ENCODE results near the gene FCHSD1. TPM values are rescaled to one million over a fixed set of nuclear protein-coding genes. Genes with fewer than 3 reads are reported as not detected.
A peak's percentile ranks its signal among the peaks of the same experiment; 100 is the strongest.

The FCHSD1 gene
- total and polyA plus RNA-seq, 2 of the 4 experiments (the other 2 are of a cell fraction): 33.2 to 62.1 TPM

GRCh38 chr5:141654298-141654697, 3.1 kb upstream of the FCHSD1 start:
- H2BK5ac ChIP-seq (ENCODE audit: low read depth, low read length, poor library complexity, severe bottlenecking): peak overlapping the region; percentile 82
- H3K4me1 ChIP-seq (ENCODE audit: control insufficient read depth, insufficient read depth, low read length): peaks cover 18% of the 10 kb centered on the region
- in situ Hi-C loops (cut with MboI; ENCODE audit: low sequenced_read_pairs) (no loop called here), intact Hi-C loops (cut with micrococcal nuclease) (no loop called here), dilution Hi-C loops (cut with HindIII; ENCODE audit: low sequenced_read_pairs, unreplicated experiment) (no loop called here)
- H2AK5ac ChIP-seq (ENCODE audit: low read depth, low read length): peak overlapping the region; percentile 93
- peak overlapping the region; percentile 77 for H3K14ac ChIP-seq (replicated peaks; ENCODE audit: low read depth, low read length)
- peak overlapping the region; percentile 92 for H2AK9ac ChIP-seq (replicated peaks; ENCODE audit: low read depth, low read length, poor library complexity)
- WGBS, 2 experiments (ENCODE audit: extremely low coverage in 2 of 2, insufficient read length in 1 of 2): no CpG with 5 or more reads among the region's 2 CpGs
- peak; percentile 16; the same call in 1 of the 2 replicates for TF ChIP-seq MAFK (IDR thresholded peaks at IDR 0.05; ENCODE audit: low read depth, low read length)
- TF ChIP-seq BHLHE40 (IDR thresholded peaks at IDR 0.05; ENCODE audit: low read depth, low read length): no peak
- TF ChIP-seq RCOR1 (IDR thresholded peaks at IDR 0.05; ENCODE audit: insufficient replicate concordance, low read length): peak; percentile 53
- no peak for TF ChIP-seq SMC3 (IDR thresholded peaks at IDR 0.05; ENCODE audit: low read depth, low read length)
- no peak for TF ChIP-seq NFE2L2 (IDR thresholded peaks at IDR 0.05; ENCODE audit: low read depth, low read length)
- no peak for TF ChIP-seq POLR2A (IDR thresholded peaks at IDR 0.05; ENCODE audit: low read depth, low read length)
- H3K27me3 ChIP-seq (ENCODE audit: control insufficient read depth, insufficient read depth, low read length): no peaks in the 10 kb centered on the region
- H3K23ac ChIP-seq (ENCODE audit: low read depth, low read length): peak overlapping the region; percentile 35; the same call in 1 of the 2 replicates
- peak overlapping the region; percentile 50; the same call in 1 of the 2 replicates for H2BK20ac ChIP-seq (ENCODE audit: low read depth, low read length)
- H3K4ac ChIP-seq (ENCODE audit: low read depth, low read length): peak overlapping the region; percentile 88
- no peak overlapping the region for H3K9ac ChIP-seq (ENCODE audit: low read depth, low read length)
- peak overlapping the region; percentile 36 for H3K27ac ChIP-seq (ENCODE audit: insufficient read depth, low read length)
- peak overlapping the region; percentile 74 for H4K91ac ChIP-seq (ENCODE audit: insufficient read depth, low read depth, low read length)
- DNase-seq: peak; percentile 91
- BruUV-seq (replicated peaks): no TSS peak
- H3K18ac ChIP-seq (ENCODE audit: low read depth, low read length): peak overlapping the region; percentile 21; the same call in 1 of the 2 replicates
- peak overlapping the region; percentile 86 for H2BK120ac ChIP-seq (ENCODE audit: low read depth, low read length)
- peaks cover 3% of the 10 kb centered on the region; the same call in 1 of the 2 replicates for H4K20me1 ChIP-seq (ENCODE audit: insufficient read depth, low read length)
- H4K5ac ChIP-seq (ENCODE audit: low read depth, low read length): peak overlapping the region; percentile 56; the same call in 1 of the 2 replicates
- peak overlapping the region; percentile 7 to 87; a peak in 3 of 4 replicates for H4K8ac ChIP-seq (ENCODE audit: low read depth in 2 of 2, low read length in 2 of 2)
- H3K4me2 ChIP-seq (ENCODE audit: low read depth, low read length): no peak overlapping the region; the same call in 1 of the 2 replicates
- H3K4me3 ChIP-seq (ENCODE audit: insufficient read depth, low read depth, low read length): no peak overlapping the region
- peak overlapping the region; percentile 85; the same call in 1 of the 3 replicates for H2BK15ac ChIP-seq (ENCODE audit: low read depth, low read length)
- H3K9me1 ChIP-seq (ENCODE audit: insufficient read depth, low read length): peaks cover 3% of the 10 kb centered on the region; the same call in 1 of the 2 replicates
- H3K79me1 ChIP-seq (ENCODE audit: low read depth in 1 of 2, low read length in 2 of 2): peaks cover 10 to 22% of the 10 kb centered on the region in 2 experiments
- no peak overlapping the region for H3K56ac ChIP-seq (ENCODE audit: extremely low read depth, insufficient read depth, low read length)
- peak overlapping the region; percentile 78 for H2AFZ ChIP-seq (replicated peaks; ENCODE audit: low read length, poor library complexity)
- peaks cover 10% of the 10 kb centered on the region; the same call in 1 of the 2 replicates for H3K36me3 ChIP-seq (ENCODE audit: control insufficient read depth, insufficient read depth, low read length)
- peak; percentile 65 for ATAC-seq (ENCODE audit: low read depth)
- ChIA-PET CTCF (interaction anchor here (1.1 kb wide), 1 partner anchor 28 kb away, joined by 3 read pairs; no protein-coding TSS in a partner anchor), POLR2A (ENCODE audit: unreplicated experiment) (interaction anchor here (0.6 kb wide), 1 partner anchor 160 kb away, joined by 3 read pairs; no protein-coding TSS in a partner anchor)
- no peaks in the 10 kb centered on the region for H3K9me3 ChIP-seq (ENCODE audit: control insufficient read depth, insufficient read depth, low read length)

Data from IMR-90 (cell line).